NCI-H2227 (cell line): ENCODE results near the gene AGAP3.
"Not testable (repeated sequence)": the region's sequence is repeated elsewhere in the genome, so short reads cannot be mapped to it uniquely, and the experiment has no call there.

Source experiments
- DNase-seq: peaks from one replicate; lab custom pipeline; 2025; ENCODE audit not compliant: unreplicated experiment; lab: John Stamatoyannopoulos, UW

AGAP3 gene

GRCh38 chr7:151085691-151086620 is at the start of gene AGAP3:
Gene AGAP3 (plus strand): TSS chr7:151086475. CDS start chr7:151086742, 267 bp downstream.
- DNase-seq = peak; percentile 92

GRCh38 chr7:151038951-151039849 is 47.1 kb upstream of the AGAP3 start:
- DNase-seq = peak; percentile 64

- no peak for DNase-seq
Measured at GRCh38 chr7:151039850-151040548, 46.3 kb upstream of the AGAP3 start.

- no peak for DNase-seq
Measured at GRCh38 chr7:151040616-151041375, 45.5 kb upstream of the AGAP3 start.

- not testable (repeated sequence) for DNase-seq
Measured at GRCh38 chr7:151043449-151043848, 42.8 kb upstream of the AGAP3 start.

GRCh38 chr7:151043959-151044358 is 42.3 kb upstream of the AGAP3 start:
- DNase-seq = no peak

GRCh38 chr7:151045262-151045661 is 41.0 kb upstream of the AGAP3 start:
- DNase-seq = no peak

- no peak for DNase-seq
Measured at GRCh38 chr7:151045967-151046366, 40.3 kb upstream of the AGAP3 start.

GRCh38 chr7:151046603-151047573 is 39.4 kb upstream of the AGAP3 start:
- peak; percentile 71 for DNase-seq

GRCh38 chr7:151047976-151048815 is 38.1 kb upstream of the AGAP3 start, which contains the start of gene ASIC3:
Gene ASIC3 (plus strand): TSS chr7:151048531. CDS start chr7:151048886, 355 bp downstream.
- DNase-seq = no peak

- no peak for DNase-seq
Measured at GRCh38 chr7:151048911-151049463, 37.3 kb upstream of the AGAP3 start.

- no peak for DNase-seq
Measured at GRCh38 chr7:151051108-151051507, 35.2 kb upstream of the AGAP3 start.

GRCh38 chr7:151053096-151053495 is 33.2 kb upstream of the AGAP3 start:
- no peak for DNase-seq

GRCh38 chr7:151053751-151054150 is 32.5 kb upstream of the AGAP3 start:
- DNase-seq = no peak

- DNase-seq = no peak
Measured at GRCh38 chr7:151056283-151056665, 30.0 kb upstream of the AGAP3 start.

GRCh38 chr7:151056666-151057505 is 29.4 kb upstream of the AGAP3 start:
- peak; percentile 62 for DNase-seq

GRCh38 chr7:151057506-151057988 is 28.7 kb upstream of the AGAP3 start, which contains the start of gene CDK5:
Gene CDK5 (minus strand): TSS chr7:151057897. CDS start chr7:151057848, 49 bp downstream.
- DNase-seq = peak; percentile 83
